Measurements from ENCODE around the gene KLHL22. TPM values are rescaled to one million over a fixed set of nuclear protein-coding genes. Genes with fewer than 3 reads are reported as not detected.

The KLHL22 gene
- total RNA-seq, 4 donors from 2014 or later, result 14.1 to 73.8 (median 42.7) TPM

DNA sequence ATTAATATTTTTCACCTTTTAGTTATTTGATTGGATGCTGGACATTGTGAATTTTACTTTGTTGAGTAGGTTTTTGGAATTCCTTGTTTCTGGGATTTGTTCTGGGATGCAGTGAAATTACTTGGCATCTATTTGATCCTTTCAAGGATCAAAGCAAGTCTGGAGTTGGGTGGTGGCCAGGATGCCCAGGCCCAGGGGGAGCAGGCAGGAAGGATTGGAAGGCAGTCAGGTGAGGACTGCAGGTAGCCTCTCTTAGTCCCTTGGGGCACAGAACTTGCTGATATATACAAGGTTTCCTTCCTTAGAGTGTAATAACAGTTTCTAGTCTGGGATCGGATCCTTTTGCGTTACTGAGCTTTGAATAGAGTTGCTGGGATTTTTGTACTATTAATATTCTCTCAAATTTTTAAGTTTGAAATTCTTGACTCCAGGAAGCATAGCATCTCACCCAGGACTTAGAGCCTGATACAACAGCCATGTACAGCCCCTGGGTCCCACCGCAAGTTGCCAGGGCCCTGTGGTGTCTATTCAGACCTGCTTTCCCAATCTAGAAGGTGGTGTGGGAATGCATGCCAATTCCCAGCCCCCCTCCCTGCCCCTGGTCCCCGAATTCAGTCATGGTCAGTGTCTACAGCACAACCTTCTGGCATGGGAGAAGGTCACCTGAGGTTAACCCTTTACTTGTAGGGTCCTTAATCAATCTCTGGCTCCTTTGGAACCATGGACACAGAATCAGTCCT is 95.6 kb downstream of the KLHL22 start:
- Histone ChIP-seq H3K4me3 (no peak overlapping the region), H3K27ac (no peak overlapping the region), H3K9me3 (no peaks in the 10 kb centered on the region), H3K4me1 (peaks cover 0 to 13% of the 10 kb centered on the region in 2 donors), H3K36me3 (no peaks in the 10 kb centered on the region), H3K27me3 (no peaks in the 10 kb centered on the region)
- TF ChIP-seq POLR2A (IDR thresholded peaks at IDR 0.05), result no peak
- TF ChIP-seq, protein P1, sequence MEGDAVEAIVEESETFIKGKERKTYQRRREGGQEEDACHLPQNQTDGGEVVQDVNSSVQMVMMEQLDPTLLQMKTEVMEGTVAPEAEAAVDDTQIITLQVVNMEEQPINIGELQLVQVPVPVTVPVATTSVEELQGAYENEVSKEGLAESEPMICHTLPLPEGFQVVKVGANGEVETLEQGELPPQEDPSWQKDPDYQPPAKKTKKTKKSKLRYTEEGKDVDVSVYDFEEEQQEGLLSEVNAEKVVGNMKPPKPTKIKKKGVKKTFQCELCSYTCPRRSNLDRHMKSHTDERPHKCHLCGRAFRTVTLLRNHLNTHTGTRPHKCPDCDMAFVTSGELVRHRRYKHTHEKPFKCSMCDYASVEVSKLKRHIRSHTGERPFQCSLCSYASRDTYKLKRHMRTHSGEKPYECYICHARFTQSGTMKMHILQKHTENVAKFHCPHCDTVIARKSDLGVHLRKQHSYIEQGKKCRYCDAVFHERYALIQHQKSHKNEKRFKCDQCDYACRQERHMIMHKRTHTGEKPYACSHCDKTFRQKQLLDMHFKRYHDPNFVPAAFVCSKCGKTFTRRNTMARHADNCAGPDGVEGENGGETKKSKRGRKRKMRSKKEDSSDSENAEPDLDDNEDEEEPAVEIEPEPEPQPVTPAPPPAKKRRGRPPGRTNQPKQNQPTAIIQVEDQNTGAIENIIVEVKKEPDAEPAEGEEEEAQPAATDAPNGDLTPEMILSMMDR (IDR thresholded peaks at IDR 0.05), result no peak
- no peak for DNase-seq
- intact Hi-C loops (cut with DNase I; ENCODE audit: low total_unique reads), result no loop called here

DNA sequence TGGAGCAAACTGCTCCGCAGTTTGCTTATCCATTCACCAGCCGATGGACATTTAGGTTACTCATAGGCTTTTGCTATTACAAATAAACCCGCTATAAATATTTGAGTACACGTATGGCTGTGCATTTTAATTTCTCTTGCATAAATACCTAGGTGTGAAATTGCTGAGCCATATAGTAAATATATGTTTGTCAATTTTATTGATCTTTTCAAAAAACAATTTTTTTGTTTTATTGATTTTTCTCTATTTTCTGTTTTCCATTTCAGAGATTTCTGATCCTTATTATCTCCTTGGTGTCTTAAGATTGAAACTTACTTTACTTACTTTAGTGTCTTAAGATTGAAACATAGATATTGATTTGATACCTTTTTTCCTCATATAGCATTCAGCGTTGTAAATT is 97.2 kb downstream of the KLHL22 start:
- peaks cover 0 to 19% of the 10 kb centered on the region in 2 donors for H3K4me1 ChIP-seq
- H3K27me3 ChIP-seq, result no peaks in the 10 kb centered on the region
- H3K27ac ChIP-seq, result no peak overlapping the region
- H3K4me3 ChIP-seq, result no peak overlapping the region
- no peak for DNase-seq
- H3K9me3 ChIP-seq, result no peaks in the 10 kb centered on the region
- intact Hi-C loops (cut with DNase I; ENCODE audit: low total_unique reads), result no loop called here
- H3K36me3 ChIP-seq, result no peaks in the 10 kb centered on the region
- no peak for TF ChIP-seq POLR2A (IDR thresholded peaks at IDR 0.05)
- TF ChIP-seq, protein P1 (IDR thresholded peaks at IDR 0.05), result no peak

DNA sequence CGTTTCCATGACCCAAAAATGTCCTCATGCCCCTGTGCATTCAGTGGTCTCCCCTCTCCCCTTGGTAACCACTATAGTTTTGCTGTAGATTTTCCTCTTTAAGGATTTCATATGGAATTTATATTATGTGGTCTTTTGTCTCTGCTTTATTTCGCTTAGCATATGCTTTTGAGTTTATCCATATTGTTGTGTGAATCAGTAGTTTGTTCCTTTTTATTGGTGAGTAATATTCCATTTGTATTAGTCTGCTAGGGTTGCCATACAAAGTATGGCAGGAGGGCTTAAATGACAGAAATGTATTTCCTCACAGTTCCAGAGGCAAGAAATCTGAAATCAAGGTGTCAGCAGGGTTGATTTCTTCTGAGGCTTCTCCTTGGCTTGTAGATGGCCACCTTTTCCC is 98.1 kb downstream of the KLHL22 start:
- intact Hi-C loops (cut with DNase I; ENCODE audit: low total_unique reads), result no loop called here
- no peak overlapping the region for H3K27ac ChIP-seq
- H3K4me1 ChIP-seq, result peaks cover 0 to 19% of the 10 kb centered on the region in 2 donors
- H3K9me3 ChIP-seq, result no peaks in the 10 kb centered on the region
- no peak overlapping the region for H3K4me3 ChIP-seq
- H3K36me3 ChIP-seq, result no peaks in the 10 kb centered on the region
- H3K27me3 ChIP-seq, result no peaks in the 10 kb centered on the region
- DNase-seq, result no peak
- TF ChIP-seq, protein P1 (IDR thresholded peaks at IDR 0.05), result no peak
- no peak for TF ChIP-seq POLR2A (IDR thresholded peaks at IDR 0.05)

DNA sequence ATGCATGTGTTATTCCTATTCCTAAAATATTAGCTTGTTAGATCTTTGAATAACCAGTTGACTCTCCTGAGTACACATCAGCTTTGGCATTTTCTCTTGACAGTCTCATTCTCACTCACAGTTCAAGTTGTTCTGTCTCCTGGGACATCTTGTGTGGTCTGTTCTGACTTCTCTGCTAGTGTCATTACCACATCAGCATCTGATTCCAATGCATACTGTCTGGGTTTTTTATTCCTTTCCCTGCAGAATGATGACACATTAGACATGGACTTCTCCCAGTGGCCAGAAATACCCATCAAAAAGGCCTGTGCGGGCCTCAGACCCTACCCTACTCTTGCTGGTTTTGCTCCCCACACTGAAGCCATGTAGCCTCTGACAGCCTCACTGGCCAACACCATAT is 99.0 kb downstream of the KLHL22 start:
- H3K27me3 ChIP-seq, result no peaks in the 10 kb centered on the region
- intact Hi-C loops (cut with DNase I; ENCODE audit: low total_unique reads), result no loop called here
- H3K9me3 ChIP-seq, result no peaks in the 10 kb centered on the region
- no peaks in the 10 kb centered on the region for H3K36me3 ChIP-seq
- no peak for TF ChIP-seq POLR2A (IDR thresholded peaks at IDR 0.05)
- TF ChIP-seq, protein P1 (IDR thresholded peaks at IDR 0.05), result no peak
- peaks cover 0 to 19% of the 10 kb centered on the region in 2 donors for H3K4me1 ChIP-seq
- no peak for DNase-seq
- no peak overlapping the region for H3K27ac ChIP-seq
- H3K4me3 ChIP-seq, result no peak overlapping the region

- Histone ChIP-seq H3K27ac (no peak overlapping the region), H3K27me3 (no peaks in the 10 kb centered on the region), H3K9me3 (no peaks in the 10 kb centered on the region), H3K4me3 (no peak overlapping the region), H3K4me1 (peaks cover 0 to 19% of the 10 kb centered on the region in 2 donors), H3K36me3 (no peaks in the 10 kb centered on the region)
- no peak for DNase-seq
- intact Hi-C loops (cut with DNase I; ENCODE audit: low total_unique reads), result no loop called here
- no peak for TF ChIP-seq POLR2A (IDR thresholded peaks at IDR 0.05)
- TF ChIP-seq, protein P1 (IDR thresholded peaks at IDR 0.05), result no peak
Measured at GRCh38 chr22:20395907-20396287, 99.7 kb downstream of the KLHL22 start.

All from uterus (tissue), 4 donors.